Adrenal gland (tissue), 12 donors: ENCODE results near the gene PIK3R1. TPM values are rescaled to one million over a fixed set of nuclear protein-coding genes. Genes with fewer than 3 reads are reported as not detected.

Source experiments
- DNase-seq, 7 donors: peaks; one replicate each; pipeline ENCODE4 v3.0.0-alpha.2; 2019 to 2020
- H3K27ac ChIP-seq, 5 donors: fragments of 200-600 bp; sonication (generic) in 4 of 5; 1 replicate in 3 of 5; 2 replicates in 2 of 5; pipeline versions ENCODE4 v1.5.1 to v1.8.0; 2016 to 2020; ENCODE audit warnings: mild to moderate bottlenecking in 1 of 5
- H3K27me3 ChIP-seq: fragments of 200-600 bp; 2 replicates; pipeline ENCODE4 v1.8.0; 2021
- H3K36me3 ChIP-seq, 2 donors: fragments of 200-600 bp; replicated peaks in 1 of 2; 1 replicate in 1 of 2; 2 replicates in 1 of 2; pipeline versions ENCODE4 v1.5.1 to v1.8.0; 2018 to 2022
- H3K4me1 ChIP-seq, 2 donors: fragments of 200-600 bp; replicated peaks in 1 of 2; 1 replicate in 1 of 2; 2 replicates in 1 of 2; pipeline versions ENCODE4 v1.5.1 to v1.8.0; 2018 to 2021
- H3K4me3 ChIP-seq, 4 donors: fragments of 200-600 bp; sonication (generic) in 3 of 4; one replicate each; pipeline ENCODE4 v1.5.1; 2016 to 2018
- H3K9me3 ChIP-seq, 3 donors: fragments of 200-600 bp; sonication (generic) in 1 of 3; replicated peaks in 1 of 3; 1 replicate in 2 of 3; 2 replicates in 1 of 3; pipeline versions ENCODE4 v1.5.1 to v1.8.0; 2016 to 2021
- POLR2A ChIP-seq, 2 donors: fragments of 450-650 bp; IDR thresholded peaks; one replicate each; pipeline ENCODE4 v1.6.1; 2017; ENCODE audit warnings: antibody characterized with exemption in 2 of 2, mild to moderate bottlenecking in 2 of 2, moderate library complexity in 1 of 2
- WGBS, 4 donors: extraction: QIAGEN DNeasy Blood & Tissue Kit in 2 of 4; methylation state at CpG; one replicate each; pipeline versions ENCODE4 v1.1.5 to v1.1.7; 2013 to 2017; 5-methylcytosine and 5-hydroxymethylcytosine counted together
- intact Hi-C, 2 donors: fragments of 100-400 bp; cut with DNase I; formaldehyde crosslinking; loops; one replicate each; pipeline versions ENCODE4 v1.14.1 to v1.15.0; 2022 to 2023
- polyA plus RNA-seq, 3 donors: library from polyadenylated mRNA; stranded (reverse); fragments of 200-250 nt in 2 of 3; fragments of 350-450 nt in 1 of 3; fragmentation: Illumina TruSeq in 1 of 3; extraction: RNeasy Lipid Tissue Mini Kit (QIAGEN cat#74804) in 1 of 3; gene quantifications; one replicate each; pipeline ENCODE4 v1.2.3, GENCODE V29; 2013 to 2014
- total RNA-seq, 9 donors: library from RNA; depleted of rRNA in 4 of 9; stranded (reverse); fragments of >200 nt in 4 of 9; fragments of 120-200 nt in 1 of 9; fragmentation: NEBNext Ultra II Directional in 1 of 9; extraction: Animal tissue kit (Norgen Biotek cat#: 25700) in 1 of 9; gene quantifications; one replicate each; pipeline versions ENCODE4 v1.1.0 to v1.2.4, GENCODE V29; 2013 to 2023
- TF ChIP-seq, protein P1 (sequence below), 6 experiments: fragments of 450-650 bp in 4 of 6; fragments of 200-600 bp in 2 of 6; sonication (generic) in 1 of 6; IDR thresholded peaks; 1 replicate in 5 of 6; 2 replicates in 1 of 6; pipeline versions ENCODE4 v1.5.1 to v1.8.0; 2016 to 2021; ENCODE audit warnings: antibody characterized with exemption in 6 of 6, mild to moderate bottlenecking in 2 of 6, moderate library complexity in 1 of 6
- donor health status: healthy with polysubstance abuse.
- donor health status: Bipolar disorder and iron deficiency.
- donor health status: DM: yes; HTN: yes; CAD: no.
- donor health status: DM: no; HTN: no; CAD: no.
- donor health status: DM: no; HTN: no; CAD: no.
- donor health status: DM: yes; HTN: yes; CAD: no.

Gene PIK3R1
- total and polyA plus RNA-seq, 12 donors: 4.9 to 110 (median 48.2) TPM

DNA sequence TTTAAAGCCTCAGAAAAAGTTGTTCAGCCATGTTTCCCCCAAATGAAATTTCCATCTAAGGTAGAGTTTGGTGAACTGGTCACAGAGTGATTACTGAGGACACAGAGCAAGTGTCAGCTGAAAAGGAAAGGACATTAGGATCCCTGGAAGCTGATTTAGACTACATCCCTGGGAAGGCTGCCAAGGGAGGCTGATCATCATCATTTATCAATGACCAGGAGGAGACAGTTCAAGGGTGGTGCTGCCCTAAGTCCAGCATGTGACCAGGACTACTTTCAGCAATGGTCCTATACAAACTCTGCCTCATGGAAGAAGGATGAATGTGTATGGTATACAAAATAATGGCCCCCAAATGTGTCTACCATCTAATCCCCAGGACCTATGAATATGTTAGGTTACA is 120.6 kb downstream of the PIK3R1 start:
- Histone ChIP-seq H3K9me3 (no peaks in the 10 kb centered on the region), H3K27ac (peak overlapping the region in 1 of 5 donors; percentile 10), H3K36me3 (no peaks in the 10 kb centered on the region), H3K4me1 (peaks cover 4 to 5% of the 10 kb centered on the region in 2 donors), H3K27me3 (no peaks in the 10 kb centered on the region), H3K4me3 (no peak overlapping the region)
- intact Hi-C loops: loop anchor here in 1 of 2 donors (5.0 kb wide), 1 partner anchor 286 kb away; no protein-coding TSS in a partner anchor
- TF ChIP-seq, protein P1, sequence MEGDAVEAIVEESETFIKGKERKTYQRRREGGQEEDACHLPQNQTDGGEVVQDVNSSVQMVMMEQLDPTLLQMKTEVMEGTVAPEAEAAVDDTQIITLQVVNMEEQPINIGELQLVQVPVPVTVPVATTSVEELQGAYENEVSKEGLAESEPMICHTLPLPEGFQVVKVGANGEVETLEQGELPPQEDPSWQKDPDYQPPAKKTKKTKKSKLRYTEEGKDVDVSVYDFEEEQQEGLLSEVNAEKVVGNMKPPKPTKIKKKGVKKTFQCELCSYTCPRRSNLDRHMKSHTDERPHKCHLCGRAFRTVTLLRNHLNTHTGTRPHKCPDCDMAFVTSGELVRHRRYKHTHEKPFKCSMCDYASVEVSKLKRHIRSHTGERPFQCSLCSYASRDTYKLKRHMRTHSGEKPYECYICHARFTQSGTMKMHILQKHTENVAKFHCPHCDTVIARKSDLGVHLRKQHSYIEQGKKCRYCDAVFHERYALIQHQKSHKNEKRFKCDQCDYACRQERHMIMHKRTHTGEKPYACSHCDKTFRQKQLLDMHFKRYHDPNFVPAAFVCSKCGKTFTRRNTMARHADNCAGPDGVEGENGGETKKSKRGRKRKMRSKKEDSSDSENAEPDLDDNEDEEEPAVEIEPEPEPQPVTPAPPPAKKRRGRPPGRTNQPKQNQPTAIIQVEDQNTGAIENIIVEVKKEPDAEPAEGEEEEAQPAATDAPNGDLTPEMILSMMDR (IDR thresholded peaks at IDR 0.05): no peak
- TF ChIP-seq POLR2A (IDR thresholded peaks at IDR 0.05): no peak
- DNase-seq: peak; percentile 86 to 95 (median 90)

- TF ChIP-seq, protein P1 (IDR thresholded peaks at IDR 0.05): no peak
- no peak for TF ChIP-seq POLR2A (IDR thresholded peaks at IDR 0.05)
- Histone ChIP-seq H3K27me3 (no peaks in the 10 kb centered on the region), H3K36me3 (no peaks in the 10 kb centered on the region), H3K4me1 (peaks cover 0 to 5% of the 10 kb centered on the region in 2 donors), H3K27ac (no peak overlapping the region), H3K9me3 (no peaks in the 10 kb centered on the region), H3K4me3 (no peak overlapping the region)
- DNase-seq: no peak
- intact Hi-C loops: loop anchor here in 1 of 2 donors (5.0 kb wide), 1 partner anchor 285 kb away; no protein-coding TSS in a partner anchor
- WGBS, 4 donors: 90 to 96% (median 93%) methylated on average over 4 of the region's 4 CpGs
Measured at GRCh38 chr5:68337235-68337634, 121.7 kb downstream of the PIK3R1 start.

GRCh38 chr5:68339921-68340321 is 124.4 kb downstream of the PIK3R1 start:
- TF ChIP-seq POLR2A (IDR thresholded peaks at IDR 0.05): no peak
- TF ChIP-seq, protein P1 (IDR thresholded peaks at IDR 0.05): no peak
- intact Hi-C loops: loop anchor here in 1 of 2 donors (5.0 kb wide), 1 partner anchor 282 kb away; no protein-coding TSS in a partner anchor
- no peak overlapping the region for H3K4me3 ChIP-seq
- peaks cover 11 to 17% of the 10 kb centered on the region in 2 donors for H3K4me1 ChIP-seq
- no peaks in the 10 kb centered on the region for H3K9me3 ChIP-seq
- H3K36me3 ChIP-seq: no peaks in the 10 kb centered on the region
- 40 to 49% (median 44%) methylated on average over 1 of the region's 1 CpG for WGBS, 4 donors
- no peaks in the 10 kb centered on the region for H3K27me3 ChIP-seq
- no peak overlapping the region for H3K27ac ChIP-seq
- DNase-seq: no peak

DNA sequence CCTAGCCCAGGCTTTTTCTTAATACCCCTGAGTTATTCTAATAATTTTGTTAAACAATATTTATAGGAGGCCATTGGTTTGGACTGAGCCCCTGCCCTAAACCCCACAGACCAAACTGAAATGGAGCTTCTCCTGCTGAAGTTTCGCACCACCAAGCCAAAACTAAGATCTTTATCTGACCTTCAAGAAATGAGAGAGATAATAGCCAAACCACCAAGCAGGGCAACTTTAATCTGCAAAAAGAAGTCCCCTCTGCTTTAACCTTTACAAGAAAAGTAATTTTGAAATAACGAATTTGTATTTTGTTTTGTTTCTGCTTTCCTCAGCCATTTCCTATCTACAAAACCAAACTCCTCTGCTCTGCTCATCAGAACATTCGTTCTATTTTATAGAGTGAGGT is 125.5 kb downstream of the PIK3R1 start:
- TF ChIP-seq, protein P1 (IDR thresholded peaks at IDR 0.05): no peak
- TF ChIP-seq POLR2A (IDR thresholded peaks at IDR 0.05): no peak
- DNase-seq: no peak
- no peaks in the 10 kb centered on the region for H3K36me3 ChIP-seq
- peaks cover 8 to 18% of the 10 kb centered on the region in 2 donors for H3K4me1 ChIP-seq
- WGBS, 4 donors: 74 to 79% (median 79%) methylated on average over 3 of the region's 3 CpGs
- H3K4me3 ChIP-seq: no peak overlapping the region
- H3K27me3 ChIP-seq: no peaks in the 10 kb centered on the region
- no peaks in the 10 kb centered on the region for H3K9me3 ChIP-seq
- H3K27ac ChIP-seq: no peak overlapping the region
- intact Hi-C loops: no loop called here
